ENCODE results near the gene ETV4.

Gene ETV4

GRCh38 chr17:43574896-43575525 lies 28.9 kb upstream of the ETV4 start:
- no peak overlapping the region for H3K9ac ChIP-seq
- no peak overlapping the region for H2AFZ ChIP-seq (ENCODE audit: low read depth)
- no peak overlapping the region for H3K4me3 ChIP-seq (IDR thresholded peaks at IDR 0.05; ENCODE audit: insufficient read depth, low read depth, low read length)
- H3K4me1 ChIP-seq (ENCODE audit: low read depth, poor library complexity, severe bottlenecking), result peaks cover 28% of the 10 kb centered on the region
- no peaks in the 10 kb centered on the region for H3K27me3 ChIP-seq (ENCODE audit: insufficient read depth, low read depth)
- no peak overlapping the region for H3K27ac ChIP-seq
- no peak overlapping the region for H3K4me2 ChIP-seq
- no peak for TF ChIP-seq CTCF (conservative IDR thresholded peaks at IDR 0.05; ENCODE audit: low read depth, low read length)
- H3K36me3 ChIP-seq (ENCODE audit: insufficient read depth), result no peaks in the 10 kb centered on the region
- H4K20me1 ChIP-seq (ENCODE audit: insufficient read depth), result no peaks in the 10 kb centered on the region
- H3K79me2 ChIP-seq (ENCODE audit: insufficient read depth, low read depth), result no peaks in the 10 kb centered on the region

GRCh38 chr17:43574348-43574747 lies 28.2 kb upstream of the ETV4 start:
- H3K27me3 ChIP-seq (ENCODE audit: insufficient read depth, low read depth), result no peaks in the 10 kb centered on the region

GRCh38 chr17:43573579-43574321 lies 27.6 kb upstream of the ETV4 start:
- no peaks in the 10 kb centered on the region for H4K20me1 ChIP-seq (ENCODE audit: insufficient read depth)
- H3K79me2 ChIP-seq (ENCODE audit: insufficient read depth, low read depth), result no peaks in the 10 kb centered on the region
- no peaks in the 10 kb centered on the region for H3K27me3 ChIP-seq (ENCODE audit: insufficient read depth, low read depth)
- no peak overlapping the region for H3K4me3 ChIP-seq (IDR thresholded peaks at IDR 0.05; ENCODE audit: insufficient read depth, low read depth, low read length)
- no peak for TF ChIP-seq CTCF (conservative IDR thresholded peaks at IDR 0.05; ENCODE audit: low read depth, low read length)
- H2AFZ ChIP-seq (ENCODE audit: low read depth), result no peak overlapping the region
- H3K36me3 ChIP-seq (ENCODE audit: insufficient read depth), result no peaks in the 10 kb centered on the region
- H3K27ac ChIP-seq, result no peak overlapping the region
- no peak overlapping the region for H3K4me2 ChIP-seq
- peaks cover 18% of the 10 kb centered on the region for H3K4me1 ChIP-seq (ENCODE audit: low read depth, poor library complexity, severe bottlenecking)
- H3K9ac ChIP-seq, result no peak overlapping the region

More at GRCh38 chr17:43574348-43574747, 28.2 kb upstream of the ETV4 start:
- no peak overlapping the region for H2AFZ ChIP-seq (ENCODE audit: low read depth)
- H3K27ac ChIP-seq, result no peak overlapping the region
- no peaks in the 10 kb centered on the region for H3K79me2 ChIP-seq (ENCODE audit: insufficient read depth, low read depth)
- H3K36me3 ChIP-seq (ENCODE audit: insufficient read depth), result no peaks in the 10 kb centered on the region
- no peak overlapping the region for H3K9ac ChIP-seq
- no peak overlapping the region for H3K4me2 ChIP-seq
- H3K4me3 ChIP-seq (IDR thresholded peaks at IDR 0.05; ENCODE audit: insufficient read depth, low read depth, low read length), result no peak overlapping the region
- H4K20me1 ChIP-seq (ENCODE audit: insufficient read depth), result no peaks in the 10 kb centered on the region
- no peak for TF ChIP-seq CTCF (conservative IDR thresholded peaks at IDR 0.05; ENCODE audit: low read depth, low read length)
- H3K4me1 ChIP-seq (ENCODE audit: low read depth, poor library complexity, severe bottlenecking), result peaks cover 24% of the 10 kb centered on the region

GRCh38 chr17:43572368-43572980 lies 26.3 kb upstream of the ETV4 start:
- Histone ChIP-seq H3K36me3 (ENCODE audit: insufficient read depth) (no peaks in the 10 kb centered on the region), H3K79me2 (ENCODE audit: insufficient read depth, low read depth) (no peaks in the 10 kb centered on the region), H3K9ac (no peak overlapping the region), H3K4me2 (no peak overlapping the region), H2AFZ (ENCODE audit: low read depth) (no peak overlapping the region), H3K27ac (no peak overlapping the region), H4K20me1 (ENCODE audit: insufficient read depth) (no peaks in the 10 kb centered on the region), H3K27me3 (ENCODE audit: insufficient read depth, low read depth) (no peaks in the 10 kb centered on the region), H3K4me3 (IDR thresholded peaks at IDR 0.05; ENCODE audit: insufficient read depth, low read depth, low read length) (no peak overlapping the region), H3K4me1 (ENCODE audit: low read depth, poor library complexity, severe bottlenecking) (peaks cover 12% of the 10 kb centered on the region)
- TF ChIP-seq CTCF (conservative IDR thresholded peaks at IDR 0.05; ENCODE audit: low read depth, low read length), result no peak

Data from KMS-11 (cell line).